ENCODE data around the gene YAE1. TPM values are rescaled to one million over a fixed set of nuclear protein-coding genes. Genes with fewer than 3 reads are reported as not detected.

Gene YAE1
- total RNA-seq, 4 donors from 2014 or later = 14.9 to 49.6 (median 31.8) TPM

DNA sequence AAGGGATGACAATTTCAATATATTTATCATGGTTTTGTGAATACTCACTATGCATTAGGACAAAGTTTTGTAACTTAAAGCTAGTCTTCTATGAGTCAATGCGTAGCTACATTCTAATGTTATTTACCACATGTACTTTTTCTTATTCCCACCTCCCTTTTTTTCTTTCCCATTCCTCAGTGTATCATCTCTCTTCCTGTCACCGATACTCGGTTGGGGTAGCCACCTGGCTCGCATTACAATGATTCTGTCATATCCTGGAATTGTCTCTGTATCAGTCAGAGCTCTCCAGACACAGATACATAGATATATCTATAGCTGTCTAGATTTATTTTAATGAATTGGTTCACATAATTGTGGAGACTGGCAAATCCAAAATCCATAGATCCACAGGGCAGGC lies 47.4 kb downstream of the YAE1 start:
- no peak for DNase-seq
- TF ChIP-seq CTCF (IDR thresholded peaks at IDR 0.05) (no peak), POLR2A (IDR thresholded peaks at IDR 0.05) (no peak)
- Histone ChIP-seq H3K4me1 (peaks cover 0 to 12% (median 0%) of the 10 kb centered on the region in 4 donors), H3K27me3 (no peaks in the 10 kb centered on the region), H3K9me3 (no peaks in the 10 kb centered on the region), H3K27ac (no peak overlapping the region), H3K4me3 (no peak overlapping the region), H3K36me3 (no peaks in the 10 kb centered on the region)

DNA sequence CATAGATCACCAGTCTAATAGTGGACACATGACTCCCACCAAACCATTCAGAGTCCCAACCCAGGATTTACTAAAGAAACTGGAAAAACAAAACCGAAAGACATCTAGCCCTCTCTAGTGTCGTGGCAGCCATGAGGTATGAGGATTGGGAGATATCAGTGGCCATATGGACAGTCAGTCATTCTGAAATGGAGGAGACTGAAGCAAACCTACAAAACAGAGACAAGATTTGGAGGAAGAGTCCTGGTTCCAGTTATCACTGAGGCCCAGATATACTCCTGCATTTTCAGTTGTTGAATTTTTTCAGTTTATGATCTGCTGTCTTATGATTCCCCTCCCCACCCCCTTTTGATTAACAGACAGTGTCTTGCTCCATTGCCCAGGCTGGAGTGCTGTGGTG lies 48.1 kb downstream of the YAE1 start:
- TF ChIP-seq POLR2A (IDR thresholded peaks at IDR 0.05) (no peak), CTCF (IDR thresholded peaks at IDR 0.05) (no peak)
- Histone ChIP-seq H3K36me3 (no peaks in the 10 kb centered on the region), H3K27me3 (no peaks in the 10 kb centered on the region), H3K4me1 (peaks cover 0 to 8% (median 0%) of the 10 kb centered on the region in 4 donors), H3K27ac (no peak overlapping the region), H3K4me3 (no peak overlapping the region), H3K9me3 (no peaks in the 10 kb centered on the region)
- DNase-seq = no peak

DNA sequence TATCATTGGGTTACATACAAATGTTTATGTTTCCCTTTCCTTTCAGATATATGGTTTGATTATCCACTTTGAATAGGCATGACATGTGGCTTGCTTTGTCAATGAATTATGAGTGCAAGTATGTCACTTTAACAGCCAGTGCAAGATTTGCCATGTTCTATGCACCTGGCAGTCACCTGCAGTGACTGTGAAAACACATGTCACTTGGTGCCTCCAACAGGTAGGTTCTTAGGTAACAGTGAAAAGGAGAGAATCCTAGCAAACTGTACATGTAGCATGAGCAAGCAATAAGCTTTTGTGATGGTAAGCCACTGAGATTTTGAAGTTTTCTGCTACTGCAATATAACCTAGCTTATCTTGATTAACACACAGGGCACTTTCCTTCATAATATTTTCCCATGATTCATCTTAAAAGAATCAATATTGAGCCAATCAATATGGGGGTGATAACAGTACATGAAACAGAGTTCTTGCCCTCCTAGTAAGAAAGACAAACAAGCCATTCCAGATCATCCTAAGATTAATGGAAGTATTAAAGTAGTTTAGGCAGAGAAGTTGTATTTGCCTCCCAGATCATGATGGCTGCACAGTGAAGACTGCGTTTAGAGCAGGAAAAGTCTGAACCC lies 49.3 kb downstream of the YAE1 start:
- no peak for DNase-seq
- Histone ChIP-seq H3K9me3 (no peaks in the 10 kb centered on the region), H3K27me3 (no peaks in the 10 kb centered on the region), H3K4me3 (no peak overlapping the region), H3K4me1 (no peaks in the 10 kb centered on the region), H3K36me3 (no peaks in the 10 kb centered on the region), H3K27ac (no peak overlapping the region)
- no peak for TF ChIP-seq POLR2A (IDR thresholded peaks at IDR 0.05)
- no peak for TF ChIP-seq CTCF (IDR thresholded peaks at IDR 0.05)

DNA sequence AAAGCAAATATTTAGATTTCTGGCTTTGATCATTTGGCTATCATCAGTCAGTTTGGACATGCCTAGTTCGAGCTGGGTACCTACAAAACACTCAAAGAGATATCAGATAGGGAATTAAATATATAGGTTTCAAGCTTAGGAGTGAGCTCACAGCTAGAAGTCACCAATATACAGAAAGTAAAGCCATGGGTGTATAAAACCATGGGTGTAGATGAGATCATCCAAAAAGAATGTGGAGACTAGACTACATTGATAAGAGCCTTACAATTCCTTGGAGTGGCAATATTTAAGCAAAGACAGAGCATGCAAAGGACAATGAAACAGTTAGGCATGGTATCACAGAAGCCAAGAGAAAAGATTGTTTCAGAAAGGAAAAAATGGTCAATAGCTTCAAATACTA lies 49.9 kb downstream of the YAE1 start:
- H3K4me3 ChIP-seq = no peak overlapping the region
- no peak overlapping the region for H3K27ac ChIP-seq
- no peaks in the 10 kb centered on the region for H3K4me1 ChIP-seq
- H3K27me3 ChIP-seq = no peaks in the 10 kb centered on the region
- H3K36me3 ChIP-seq = no peaks in the 10 kb centered on the region
- H3K9me3 ChIP-seq = no peaks in the 10 kb centered on the region
- DNase-seq = no peak
- TF ChIP-seq CTCF (IDR thresholded peaks at IDR 0.05) = no peak

GRCh38 chr7:39617005-39617404 lies 50.8 kb downstream of the YAE1 start:
- H3K27ac ChIP-seq = no peak overlapping the region
- no peaks in the 10 kb centered on the region for H3K36me3 ChIP-seq
- no peak for TF ChIP-seq POLR2A (IDR thresholded peaks at IDR 0.05)
- no peak for TF ChIP-seq CTCF (IDR thresholded peaks at IDR 0.05)
- no peaks in the 10 kb centered on the region for H3K27me3 ChIP-seq
- H3K4me1 ChIP-seq = no peaks in the 10 kb centered on the region
- no peak for DNase-seq
- no peaks in the 10 kb centered on the region for H3K9me3 ChIP-seq
- H3K4me3 ChIP-seq = no peak overlapping the region

DNA sequence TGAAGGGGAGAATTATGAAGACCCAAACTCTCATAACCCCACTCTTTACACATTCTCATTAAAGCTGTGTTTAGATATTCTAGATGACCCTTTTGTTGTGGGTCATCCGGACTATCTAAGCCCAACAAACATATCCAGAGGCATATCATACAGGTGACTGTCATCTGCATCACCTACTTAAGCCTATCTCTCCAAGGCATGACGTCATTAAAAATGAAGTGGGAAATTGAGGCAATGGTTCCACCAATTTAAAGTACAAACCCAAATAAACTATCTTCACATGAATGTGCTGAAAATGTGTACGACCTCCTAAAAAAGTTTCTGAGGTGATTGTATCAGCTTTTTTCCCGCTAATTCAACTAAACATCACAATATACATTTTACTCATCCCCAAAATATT lies 52.7 kb downstream of the YAE1 start:
- Histone ChIP-seq H3K27ac (no peak overlapping the region), H3K4me1 (peaks cover 0 to 6% (median 0%) of the 10 kb centered on the region in 4 donors), H3K4me3 (no peak overlapping the region), H3K9me3 (no peaks in the 10 kb centered on the region), H3K27me3 (no peaks in the 10 kb centered on the region), H3K36me3 (no peaks in the 10 kb centered on the region)
- DNase-seq = no peak
- TF ChIP-seq CTCF (IDR thresholded peaks at IDR 0.05) = no peak
- TF ChIP-seq POLR2A (IDR thresholded peaks at IDR 0.05) = no peak

All from Peyer's patch (tissue), 4 donors.